ENCODE results near the gene SIL1. TPM values are rescaled to one million over a fixed set of nuclear protein-coding genes. Genes with fewer than 3 reads are reported as not detected.

The SIL1 gene
- total and polyA plus RNA-seq, 7 donors: 7.8 to 60.8 (median 33.0) TPM

GRCh38 chr5:139134906-139135305 lies 63.3 kb downstream of the SIL1 start:
- TF ChIP-seq CTCF (IDR thresholded peaks at IDR 0.05) (no peak), POLR2AphosphoS5 (IDR thresholded peaks at IDR 0.05) (no peak), POLR2A (IDR thresholded peaks at IDR 0.05) (no peak), EP300 (IDR thresholded peaks at IDR 0.05) (no peak)
- intact Hi-C loops (cut with DNase I): no loop called here
- Histone ChIP-seq H3K36me3 (no peaks in the 10 kb centered on the region), H3K4me3 (no peak overlapping the region), H3K4me1 (peaks cover 0 to 79% (median 66%) of the 10 kb centered on the region in 4 donors), H3K27ac (peak overlapping the region in 3 of 4 donors; percentile 81 to 92 (median 88)), H3K27me3 (no peaks in the 10 kb centered on the region), H3K9me3 (no peaks in the 10 kb centered on the region)
- 58 to 80% methylated on average over 4 of the region's 4 CpGs for WGBS, 2 donors
- DNase-seq: no peak

GRCh38 chr5:139133282-139133681 lies 64.9 kb downstream of the SIL1 start:
- H3K4me1 ChIP-seq: peaks cover 0 to 63% (median 50%) of the 10 kb centered on the region in 4 donors
- no peaks in the 10 kb centered on the region for H3K36me3 ChIP-seq
- no peaks in the 10 kb centered on the region for H3K9me3 ChIP-seq
- no peak overlapping the region for H3K4me3 ChIP-seq
- intact Hi-C loops (cut with DNase I): no loop called here
- DNase-seq: no peak
- 16 to 59% methylated on average over 2 of the region's 2 CpGs for WGBS, 2 donors
- H3K27me3 ChIP-seq: no peaks in the 10 kb centered on the region
- H3K27ac ChIP-seq: peak overlapping the region; percentile 81 to 93 (median 90)
- TF ChIP-seq POLR2AphosphoS5 (IDR thresholded peaks at IDR 0.05) (no peak), CTCF (IDR thresholded peaks at IDR 0.05) (no peak), POLR2A (IDR thresholded peaks at IDR 0.05) (no peak), EP300 (IDR thresholded peaks at IDR 0.05) (no peak)

- Histone ChIP-seq H3K4me3 (no peak overlapping the region), H3K9me3 (no peaks in the 10 kb centered on the region), H3K36me3 (no peaks in the 10 kb centered on the region), H3K27me3 (no peaks in the 10 kb centered on the region), H3K27ac (peak overlapping the region; percentile 81 to 93 (median 90)), H3K4me1 (peaks cover 0 to 56% (median 44%) of the 10 kb centered on the region in 4 donors)
- 90 to 91% methylated on average over 3 of the region's 3 CpGs for WGBS, 2 donors
- intact Hi-C loops (cut with DNase I): no loop called here
- TF ChIP-seq CTCF (IDR thresholded peaks at IDR 0.05) (no peak), POLR2A (IDR thresholded peaks at IDR 0.05) (no peak), EP300 (IDR thresholded peaks at IDR 0.05) (no peak), POLR2AphosphoS5 (IDR thresholded peaks at IDR 0.05) (no peak)
- DNase-seq: peak; percentile 83
Measured at GRCh38 chr5:139132515-139132914, 65.7 kb downstream of the SIL1 start.

- WGBS, 2 donors: 61 to 66% methylated on average over 2 of the region's 2 CpGs
- no peak for DNase-seq
- intact Hi-C loops (cut with DNase I): no loop called here
- Histone ChIP-seq H3K36me3 (no peaks in the 10 kb centered on the region), H3K27me3 (no peaks in the 10 kb centered on the region), H3K27ac (peak overlapping the region; percentile 81 to 93 (median 90)), H3K4me1 (peaks cover 0 to 58% (median 46%) of the 10 kb centered on the region in 4 donors), H3K4me3 (peak overlapping the region in 1 of 4 donors; percentile 29), H3K9me3 (no peaks in the 10 kb centered on the region)
- TF ChIP-seq POLR2A (IDR thresholded peaks at IDR 0.05) (no peak), CTCF (IDR thresholded peaks at IDR 0.05) (no peak), EP300 (IDR thresholded peaks at IDR 0.05) (no peak), POLR2AphosphoS5 (IDR thresholded peaks at IDR 0.05) (no peak)
Measured at GRCh38 chr5:139131921-139132432, 66.2 kb downstream of the SIL1 start.

- Histone ChIP-seq H3K9me3 (no peaks in the 10 kb centered on the region), H3K4me3 (peak overlapping the region in 3 of 4 donors; percentile 13 to 29 (median 19)), H3K27ac (peak overlapping the region; percentile 81 to 93 (median 90)), H3K27me3 (no peaks in the 10 kb centered on the region), H3K4me1 (peaks cover 0 to 63% (median 51%) of the 10 kb centered on the region in 4 donors), H3K36me3 (no peaks in the 10 kb centered on the region)
- 64 to 83% methylated on average over 6 of the region's 6 CpGs for WGBS, 2 donors
- TF ChIP-seq EP300 (IDR thresholded peaks at IDR 0.05) (no peak), CTCF (IDR thresholded peaks at IDR 0.05) (no peak), POLR2AphosphoS5 (IDR thresholded peaks at IDR 0.05) (peak in 3 of 4 donors; percentile 10 to 43 (median 38))
- intact Hi-C loops (cut with DNase I): no loop called here
- peak; percentile 83 for DNase-seq
Measured at GRCh38 chr5:139131465-139131864, 66.7 kb downstream of the SIL1 start.
